NCI-H2227 (cell line): Measurements from ENCODE around the gene LIN28A.
"Not testable (repeated sequence)": the region's sequence is repeated elsewhere in the genome, so short reads cannot be mapped to it uniquely, and the experiment has no call there.

Experiments
- DNase-seq: peaks from one replicate; lab custom pipeline; 2025; ENCODE audit not compliant: unreplicated experiment; lab: John Stamatoyannopoulos, UW

The LIN28A gene

GRCh38 chr1:26385063-26385462 lies 25.6 kb upstream of the LIN28A start:
- DNase-seq, result not testable (repeated sequence)

GRCh38 chr1:26387447-26387846 lies 23.2 kb upstream of the LIN28A start:
- no peak for DNase-seq

GRCh38 chr1:26388791-26389445 lies 21.7 kb upstream of the LIN28A start:
- no peak for DNase-seq

GRCh38 chr1:26389604-26390247 lies 20.9 kb upstream of the LIN28A start:
- DNase-seq, result no peak

- DNase-seq, result peak; percentile 29
Measured at GRCh38 chr1:26391450-26391849, 19.2 kb upstream of the LIN28A start.

GRCh38 chr1:26395754-26396153 lies 14.9 kb upstream of the LIN28A start:
- no peak for DNase-seq

- DNase-seq, result no peak
Measured at GRCh38 chr1:26399034-26399433, 11.6 kb upstream of the LIN28A start.

- no peak for DNase-seq
Measured at GRCh38 chr1:26401891-26402290, 8.7 kb upstream of the LIN28A start.

GRCh38 chr1:26403656-26404055 lies 7.0 kb upstream of the LIN28A start:
- DNase-seq, result no peak

GRCh38 chr1:26404641-26405040 lies 6.0 kb upstream of the LIN28A start:
- DNase-seq, result no peak

- no peak for DNase-seq
Measured at GRCh38 chr1:26405281-26405915, 5.2 kb upstream of the LIN28A start.

GRCh38 chr1:26408604-26409003 lies 2.0 kb upstream of the LIN28A start:
- no peak for DNase-seq

- DNase-seq, result peak; percentile 51
Measured at GRCh38 chr1:26409191-26409807, 1.3 kb upstream of the LIN28A start.

- peak; percentile 26 for DNase-seq
Measured at GRCh38 chr1:26411624-26412074, 1.0 kb downstream of the LIN28A start.

GRCh38 chr1:26412180-26412840 lies 1.7 kb downstream of the LIN28A start:
- peak; percentile 68 for DNase-seq

- no peak for DNase-seq
Measured at GRCh38 chr1:26413031-26413430, 2.4 kb downstream of the LIN28A start.

GRCh38 chr1:26417111-26417759 lies 6.6 kb downstream of the LIN28A start:
- DNase-seq, result peak; percentile 88

GRCh38 chr1:26418865-26419349 lies 8.3 kb downstream of the LIN28A start:
- DNase-seq, result no peak

- DNase-seq, result no peak
Measured at GRCh38 chr1:26419494-26419893, 8.9 kb downstream of the LIN28A start.

GRCh38 chr1:26429721-26430120 lies 19.1 kb downstream of the LIN28A start:
- no peak for DNase-seq
